Hepatocyte (in vitro differentiated cells): ENCODE measurements around the gene HCN2.

ENCODE experiments used
- CTCF ChIP-seq: fragments of 200-600 bp; sonication (generic); IDR thresholded peaks from 2 replicates; pipeline ENCODE4 v1.5.1; 2016; ENCODE audit warnings: antibody characterized with exemption, mild to moderate bottlenecking; ENCODE audit not compliant: poor library complexity
- EZH2 ChIP-seq: fragments of 200-600 bp; sonication (generic); IDR thresholded peaks from 2 replicates; pipeline ENCODE4 v1.6.1; 2016; ENCODE audit warnings: antibody characterized with exemption, mild to moderate bottlenecking, borderline replicate concordance

- TF ChIP-seq CTCF: no peak
- peak; percentile 64 for TF ChIP-seq EZH2
Observed at GRCh38 chr19:590750-591098, 1.0 kb downstream of the HCN2 start.
